ENCODE measurements around the gene RAB37. TPM values are rescaled to one million over a fixed set of nuclear protein-coding genes. Genes with fewer than 3 reads are reported as not detected.
A peak's percentile ranks its signal among the peaks of the same experiment; 100 is the strongest.

RAB37 gene
- total and polyA plus RNA-seq, 2 of the 13 experiments (the other 11 are each of a cell fraction or from before 2014, with no cell fraction given): 0.91 to 3.7 TPM

DNA sequence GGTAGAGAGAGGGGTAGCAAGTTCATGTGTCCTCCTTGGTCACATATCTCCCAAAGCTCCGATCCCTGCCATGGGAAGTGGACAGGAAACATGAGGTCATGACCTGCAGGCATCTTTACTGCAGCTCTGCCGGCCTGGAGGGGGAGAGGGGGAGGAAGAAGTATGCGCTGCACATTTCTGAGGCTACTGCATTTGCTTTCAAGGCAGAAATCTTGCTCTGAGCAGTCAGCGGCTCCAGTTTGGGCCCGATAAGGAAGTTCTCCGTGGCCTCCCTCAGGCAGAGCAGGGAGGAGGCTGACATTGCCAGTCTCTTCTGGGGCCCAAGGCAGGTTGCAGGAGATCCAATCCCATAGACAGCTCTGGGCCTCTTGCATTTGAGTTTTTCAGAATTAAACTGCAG, 9.9 kb downstream of the RAB37 start (continued):
- TF ChIP-seq, protein P1, sequence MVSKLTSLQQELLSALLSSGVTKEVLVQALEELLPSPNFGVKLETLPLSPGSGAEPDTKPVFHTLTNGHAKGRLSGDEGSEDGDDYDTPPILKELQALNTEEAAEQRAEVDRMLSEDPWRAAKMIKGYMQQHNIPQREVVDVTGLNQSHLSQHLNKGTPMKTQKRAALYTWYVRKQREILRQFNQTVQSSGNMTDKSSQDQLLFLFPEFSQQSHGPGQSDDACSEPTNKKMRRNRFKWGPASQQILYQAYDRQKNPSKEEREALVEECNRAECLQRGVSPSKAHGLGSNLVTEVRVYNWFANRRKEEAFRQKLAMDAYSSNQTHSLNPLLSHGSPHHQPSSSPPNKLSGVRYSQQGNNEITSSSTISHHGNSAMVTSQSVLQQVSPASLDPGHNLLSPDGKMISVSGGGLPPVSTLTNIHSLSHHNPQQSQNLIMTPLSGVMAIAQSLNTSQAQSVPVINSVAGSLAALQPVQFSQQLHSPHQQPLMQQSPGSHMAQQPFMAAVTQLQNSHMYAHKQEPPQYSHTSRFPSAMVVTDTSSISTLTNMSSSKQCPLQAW (CRISPR knock-in tag; IDR thresholded peaks at IDR 0.05): no peak
- TF ChIP-seq, protein P2, sequence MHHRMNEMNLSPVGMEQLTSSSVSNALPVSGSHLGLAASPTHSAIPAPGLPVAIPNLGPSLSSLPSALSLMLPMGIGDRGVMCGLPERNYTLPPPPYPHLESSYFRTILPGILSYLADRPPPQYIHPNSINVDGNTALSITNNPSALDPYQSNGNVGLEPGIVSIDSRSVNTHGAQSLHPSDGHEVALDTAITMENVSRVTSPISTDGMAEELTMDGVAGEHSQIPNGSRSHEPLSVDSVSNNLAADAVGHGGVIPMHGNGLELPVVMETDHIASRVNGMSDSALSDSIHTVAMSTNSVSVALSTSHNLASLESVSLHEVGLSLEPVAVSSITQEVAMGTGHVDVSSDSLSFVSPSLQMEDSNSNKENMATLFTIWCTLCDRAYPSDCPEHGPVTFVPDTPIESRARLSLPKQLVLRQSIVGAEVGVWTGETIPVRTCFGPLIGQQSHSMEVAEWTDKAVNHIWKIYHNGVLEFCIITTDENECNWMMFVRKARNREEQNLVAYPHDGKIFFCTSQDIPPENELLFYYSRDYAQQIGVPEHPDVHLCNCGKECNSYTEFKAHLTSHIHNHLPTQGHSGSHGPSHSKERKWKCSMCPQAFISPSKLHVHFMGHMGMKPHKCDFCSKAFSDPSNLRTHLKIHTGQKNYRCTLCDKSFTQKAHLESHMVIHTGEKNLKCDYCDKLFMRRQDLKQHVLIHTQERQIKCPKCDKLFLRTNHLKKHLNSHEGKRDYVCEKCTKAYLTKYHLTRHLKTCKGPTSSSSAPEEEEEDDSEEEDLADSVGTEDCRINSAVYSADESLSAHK (CRISPR knock-in tag; IDR thresholded peaks at IDR 0.05; ENCODE audit: borderline replicate concordance): no peak
- no peak for TF ChIP-seq ZNF562 (CRISPR knock-in tag; IDR thresholded peaks at IDR 0.05; ENCODE audit: borderline replicate concordance)
- peak; percentile 19; the same call in 1 of the 2 replicates for TF ChIP-seq FOSL2 (CRISPR knock-in tag; IDR thresholded peaks at IDR 0.05)
- peak; percentile 16 for TF ChIP-seq XRCC5 (optimal IDR thresholded peaks at IDR 0.05; ENCODE audit: low read length)
- TF ChIP-seq, protein P3, sequence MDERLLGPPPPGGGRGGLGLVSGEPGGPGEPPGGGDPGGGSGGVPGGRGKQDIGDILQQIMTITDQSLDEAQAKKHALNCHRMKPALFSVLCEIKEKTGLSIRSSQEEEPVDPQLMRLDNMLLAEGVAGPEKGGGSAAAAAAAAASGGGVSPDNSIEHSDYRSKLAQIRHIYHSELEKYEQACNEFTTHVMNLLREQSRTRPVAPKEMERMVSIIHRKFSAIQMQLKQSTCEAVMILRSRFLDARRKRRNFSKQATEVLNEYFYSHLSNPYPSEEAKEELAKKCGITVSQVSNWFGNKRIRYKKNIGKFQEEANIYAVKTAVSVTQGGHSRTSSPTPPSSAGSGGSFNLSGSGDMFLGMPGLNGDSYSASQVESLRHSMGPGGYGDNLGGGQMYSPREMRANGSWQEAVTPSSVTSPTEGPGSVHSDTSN (CRISPR knock-in tag; IDR thresholded peaks at IDR 0.05): no peak
- TF ChIP-seq HNRNPLL (IDR thresholded peaks at IDR 0.05; ENCODE audit: low read depth, low read length, poor library complexity, severe bottlenecking): no peak
- no peak for TF ChIP-seq ZNF670 (CRISPR knock-in tag; IDR thresholded peaks at IDR 0.05; ENCODE audit: borderline replicate concordance)
- no peak for TF ChIP-seq ZNF12 (CRISPR knock-in tag; IDR thresholded peaks at IDR 0.05)
- TF ChIP-seq, protein P4, sequence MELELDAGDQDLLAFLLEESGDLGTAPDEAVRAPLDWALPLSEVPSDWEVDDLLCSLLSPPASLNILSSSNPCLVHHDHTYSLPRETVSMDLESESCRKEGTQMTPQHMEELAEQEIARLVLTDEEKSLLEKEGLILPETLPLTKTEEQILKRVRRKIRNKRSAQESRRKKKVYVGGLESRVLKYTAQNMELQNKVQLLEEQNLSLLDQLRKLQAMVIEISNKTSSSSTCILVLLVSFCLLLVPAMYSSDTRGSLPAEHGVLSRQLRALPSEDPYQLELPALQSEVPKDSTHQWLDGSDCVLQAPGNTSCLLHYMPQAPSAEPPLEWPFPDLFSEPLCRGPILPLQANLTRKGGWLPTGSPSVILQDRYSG (CRISPR knock-in tag; IDR thresholded peaks at IDR 0.05): no peak
- no peak for TF ChIP-seq ZBTB8A (CRISPR knock-in tag; IDR thresholded peaks at IDR 0.05; ENCODE audit: borderline replicate concordance, low read depth)
- TF ChIP-seq, protein P5, sequence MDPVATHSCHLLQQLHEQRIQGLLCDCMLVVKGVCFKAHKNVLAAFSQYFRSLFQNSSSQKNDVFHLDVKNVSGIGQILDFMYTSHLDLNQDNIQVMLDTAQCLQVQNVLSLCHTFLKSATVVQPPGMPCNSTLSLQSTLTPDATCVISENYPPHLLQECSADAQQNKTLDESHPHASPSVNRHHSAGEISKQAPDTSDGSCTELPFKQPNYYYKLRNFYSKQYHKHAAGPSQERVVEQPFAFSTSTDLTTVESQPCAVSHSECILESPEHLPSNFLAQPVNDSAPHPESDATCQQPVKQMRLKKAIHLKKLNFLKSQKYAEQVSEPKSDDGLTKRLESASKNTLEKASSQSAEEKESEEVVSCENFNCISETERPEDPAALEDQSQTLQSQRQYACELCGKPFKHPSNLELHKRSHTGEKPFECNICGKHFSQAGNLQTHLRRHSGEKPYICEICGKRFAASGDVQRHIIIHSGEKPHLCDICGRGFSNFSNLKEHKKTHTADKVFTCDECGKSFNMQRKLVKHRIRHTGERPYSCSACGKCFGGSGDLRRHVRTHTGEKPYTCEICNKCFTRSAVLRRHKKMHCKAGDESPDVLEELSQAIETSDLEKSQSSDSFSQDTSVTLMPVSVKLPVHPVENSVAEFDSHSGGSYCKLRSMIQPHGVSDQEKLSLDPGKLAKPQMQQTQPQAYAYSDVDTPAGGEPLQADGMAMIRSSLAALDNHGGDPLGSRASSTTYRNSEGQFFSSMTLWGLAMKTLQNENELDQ (CRISPR knock-in tag; IDR thresholded peaks at IDR 0.05; ENCODE audit: borderline replicate concordance): no peak
- TF ChIP-seq, protein P6, sequence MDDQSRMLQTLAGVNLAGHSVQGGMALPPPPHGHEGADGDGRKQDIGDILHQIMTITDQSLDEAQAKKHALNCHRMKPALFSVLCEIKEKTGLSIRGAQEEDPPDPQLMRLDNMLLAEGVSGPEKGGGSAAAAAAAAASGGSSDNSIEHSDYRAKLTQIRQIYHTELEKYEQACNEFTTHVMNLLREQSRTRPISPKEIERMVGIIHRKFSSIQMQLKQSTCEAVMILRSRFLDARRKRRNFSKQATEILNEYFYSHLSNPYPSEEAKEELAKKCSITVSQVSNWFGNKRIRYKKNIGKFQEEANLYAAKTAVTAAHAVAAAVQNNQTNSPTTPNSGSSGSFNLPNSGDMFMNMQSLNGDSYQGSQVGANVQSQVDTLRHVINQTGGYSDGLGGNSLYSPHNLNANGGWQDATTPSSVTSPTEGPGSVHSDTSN (CRISPR knock-in tag; IDR thresholded peaks at IDR 0.05; ENCODE audit: borderline replicate concordance): no peak
- TF ChIP-seq RXRA (CRISPR knock-in tag; IDR thresholded peaks at IDR 0.05): peak; percentile 24; the same call in 1 of the 2 replicates

Measured in HepG2 (cell line).